T-helper 2 cell treated with Interferon-gamma antibody and Interleukin-4, amounts not matched to agents 100 ng/mL and 5 ng/mL, for 36 hours (primary cell): ENCODE data around the gene TRPV3. TPM values are rescaled to one million over a fixed set of nuclear protein-coding genes. Genes with fewer than 3 reads are reported as not detected.
"Not testable (repeated sequence)": the region's sequence is repeated elsewhere in the genome, so short reads cannot be mapped to it uniquely, and the experiment has no call there.

Experiments
- intact Hi-C: fragments of 100-400 bp; cut with micrococcal nuclease; formaldehyde crosslinking; loops from one replicate; pipeline ENCODE4 v1.15.1; 2023
- total RNA-seq: library from RNA; stranded (reverse); gene quantifications from 2 replicates; pipeline ENCODE4 v1.2.3, GENCODE V29; 2022

Gene TRPV3
- total RNA-seq, 1 donor from 2014 or later = 0.41 TPM

DNA sequence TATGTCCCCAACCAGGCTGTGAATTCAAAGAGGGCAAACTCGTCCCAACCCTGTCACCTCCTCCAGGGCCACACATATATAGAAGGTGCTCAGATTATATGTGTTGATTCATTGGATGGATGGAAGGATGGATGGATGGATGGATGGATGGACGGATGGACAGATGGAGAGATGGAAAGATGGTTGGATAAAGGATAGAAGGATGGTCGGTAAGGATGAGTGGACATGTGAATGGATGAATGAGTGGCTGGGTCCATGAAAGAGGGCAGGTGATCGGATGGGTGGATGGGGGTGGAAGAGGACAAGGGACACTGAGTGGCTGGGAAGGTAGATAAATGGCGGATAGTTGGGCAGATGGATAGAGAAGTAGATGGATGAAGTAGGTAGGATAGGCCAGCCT is 30.1 kb downstream of the TRPV3 start:
- intact Hi-C loops = no loop called here

DNA sequence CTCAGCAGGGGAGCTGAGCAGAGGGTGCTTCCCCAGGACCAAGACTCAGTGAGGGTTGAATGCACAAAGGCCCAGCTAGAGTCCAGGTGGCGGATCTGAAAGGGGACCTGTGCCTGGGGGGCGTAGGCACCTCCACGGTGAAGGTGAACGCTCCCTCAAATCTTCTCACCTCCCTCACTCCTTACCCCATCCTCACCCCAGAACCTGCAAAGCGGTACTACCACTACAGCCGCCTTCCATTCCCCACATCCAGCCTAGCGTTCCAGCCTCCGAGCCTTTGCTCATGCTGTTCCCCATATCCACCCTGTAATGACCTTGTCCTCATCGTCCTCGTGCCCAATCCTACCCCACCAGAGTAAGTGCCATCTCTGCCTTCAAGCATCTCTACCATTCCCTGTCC is 30.6 kb downstream of the TRPV3 start:
- intact Hi-C loops = no loop called here

DNA sequence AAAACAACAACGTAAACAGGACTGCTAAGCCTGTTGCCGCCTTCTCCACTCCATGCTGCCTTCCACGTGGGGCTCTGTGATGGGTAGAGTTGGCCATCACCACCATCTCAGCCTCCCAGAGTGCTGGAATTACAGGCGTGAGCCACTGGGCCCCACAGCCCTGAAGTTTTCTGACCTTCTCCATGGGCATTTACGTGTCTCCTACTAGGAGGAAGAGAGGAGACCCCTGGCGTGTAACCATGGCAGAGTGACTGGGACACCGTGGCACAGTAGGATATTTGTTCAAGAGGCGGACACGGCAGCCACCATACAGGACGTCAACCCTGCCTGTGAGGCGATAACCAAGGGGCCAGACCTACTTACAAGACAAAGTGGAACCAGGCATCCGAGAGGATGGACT is 31.1 kb downstream of the TRPV3 start:
- intact Hi-C loops = no loop called here

DNA sequence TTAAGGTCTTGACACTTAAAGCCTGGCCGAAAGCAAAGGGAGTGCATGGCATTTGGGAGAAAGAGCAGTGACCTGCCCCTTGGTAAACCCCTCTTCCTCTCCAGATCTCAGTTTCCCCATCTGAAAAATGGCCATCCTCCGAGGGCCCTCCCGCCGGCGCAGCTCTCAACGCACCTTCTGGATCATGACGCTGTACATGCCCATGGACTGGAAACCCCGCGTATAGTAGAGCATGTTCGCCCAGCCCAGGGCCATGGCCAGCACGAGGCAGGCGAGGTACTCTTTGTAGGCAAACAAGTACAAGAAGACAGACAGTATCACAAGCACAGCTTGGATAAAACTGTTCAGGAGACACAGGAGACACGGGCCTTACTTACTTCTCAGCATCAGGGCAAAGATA is 33.6 kb downstream of the TRPV3 start:
- intact Hi-C loops = no loop called here

DNA sequence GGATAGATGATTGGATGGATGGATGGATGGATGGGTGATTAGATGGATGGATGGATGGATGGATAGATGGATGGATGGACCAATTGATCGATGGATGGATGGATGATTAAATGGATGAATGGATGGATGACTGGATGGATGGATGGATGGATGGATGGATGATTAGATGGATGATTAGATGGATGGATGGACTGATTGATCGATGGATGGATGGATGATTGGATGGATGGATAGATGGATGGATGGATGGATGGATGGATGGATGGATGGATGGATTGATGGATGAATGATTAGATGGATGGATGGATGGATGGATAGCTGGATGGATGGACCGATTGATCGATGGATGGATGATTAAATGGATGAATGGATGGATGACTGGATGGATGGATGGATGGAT is 38.1 kb downstream of the TRPV3 start:
- intact Hi-C loops = not testable (repeated sequence)

DNA sequence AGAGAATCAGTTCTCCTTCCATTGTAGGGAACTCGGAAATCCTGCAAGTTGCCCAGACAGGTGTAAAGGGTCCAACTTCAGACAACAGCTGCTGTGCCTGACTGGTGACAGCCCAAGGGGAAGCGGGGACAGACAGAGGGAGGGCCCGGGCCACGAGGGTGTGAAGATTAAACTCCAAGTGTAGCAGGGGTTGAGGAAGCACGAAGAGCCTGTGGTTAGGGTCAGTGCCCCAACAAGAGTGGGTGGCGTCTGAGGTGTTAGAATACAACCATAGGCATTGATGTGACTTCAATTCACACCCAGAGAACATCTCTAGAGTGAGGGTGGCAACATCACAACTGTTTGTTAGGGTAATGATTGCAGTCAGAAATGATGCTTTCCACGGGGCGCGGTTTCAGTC is 42.7 kb downstream of the TRPV3 start:
- intact Hi-C loops = no loop called here

DNA sequence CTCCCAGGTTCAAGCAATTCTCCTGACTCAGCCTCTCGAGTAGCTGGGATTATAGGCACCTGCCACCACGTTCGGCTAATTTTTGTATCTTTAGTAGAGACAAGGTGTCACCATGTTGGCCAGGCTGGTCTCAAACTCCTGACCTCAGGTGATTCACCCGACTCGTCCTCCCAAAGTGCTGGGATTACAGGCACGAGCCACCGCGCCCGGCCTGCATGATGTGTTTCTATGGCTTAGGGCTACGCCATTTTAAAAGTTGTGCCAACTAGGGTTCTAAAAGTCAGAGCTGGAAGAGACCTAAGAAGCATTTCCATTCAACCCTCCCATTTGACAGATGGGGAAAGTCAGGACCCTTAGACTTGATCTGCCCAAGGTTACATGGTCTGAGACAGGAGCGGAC is 43.4 kb downstream of the TRPV3 start:
- intact Hi-C loops = not testable (repeated sequence)

DNA sequence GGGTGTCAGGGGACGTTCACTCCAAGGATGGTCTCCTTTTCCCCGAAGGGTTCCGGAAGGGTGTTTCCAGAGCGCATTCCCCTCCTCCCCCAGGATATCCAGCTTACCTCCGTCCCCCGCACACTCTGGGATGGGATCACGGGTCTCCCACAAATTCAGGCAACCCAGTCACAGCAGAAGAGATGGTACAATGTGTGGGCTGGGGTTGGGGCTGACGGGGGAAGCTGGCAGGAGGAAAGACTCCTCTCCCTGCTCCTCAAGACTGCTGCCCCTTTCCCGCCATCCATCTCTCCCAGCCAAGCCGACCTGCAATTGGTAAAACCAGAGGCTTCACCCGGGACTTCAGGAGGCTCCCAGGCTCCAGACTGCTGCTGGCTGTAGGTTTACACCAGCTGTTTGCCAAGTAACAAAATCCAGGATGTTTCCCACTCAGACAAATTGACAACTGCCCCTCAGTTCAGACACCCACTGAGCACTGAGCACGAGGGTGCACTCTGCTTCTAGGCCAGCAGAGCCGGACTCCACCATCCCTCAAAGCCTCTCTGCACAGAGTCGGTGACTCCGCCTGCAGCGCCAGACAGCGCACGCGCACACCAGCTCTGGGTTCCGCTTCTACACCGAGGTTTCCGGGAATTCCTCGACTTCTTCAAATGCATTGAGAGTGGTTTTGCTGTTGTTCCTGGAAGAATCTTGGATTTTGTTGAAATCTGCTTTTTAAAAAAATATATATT is 44.1 kb downstream of the TRPV3 start:
- intact Hi-C loops = no loop called here

DNA sequence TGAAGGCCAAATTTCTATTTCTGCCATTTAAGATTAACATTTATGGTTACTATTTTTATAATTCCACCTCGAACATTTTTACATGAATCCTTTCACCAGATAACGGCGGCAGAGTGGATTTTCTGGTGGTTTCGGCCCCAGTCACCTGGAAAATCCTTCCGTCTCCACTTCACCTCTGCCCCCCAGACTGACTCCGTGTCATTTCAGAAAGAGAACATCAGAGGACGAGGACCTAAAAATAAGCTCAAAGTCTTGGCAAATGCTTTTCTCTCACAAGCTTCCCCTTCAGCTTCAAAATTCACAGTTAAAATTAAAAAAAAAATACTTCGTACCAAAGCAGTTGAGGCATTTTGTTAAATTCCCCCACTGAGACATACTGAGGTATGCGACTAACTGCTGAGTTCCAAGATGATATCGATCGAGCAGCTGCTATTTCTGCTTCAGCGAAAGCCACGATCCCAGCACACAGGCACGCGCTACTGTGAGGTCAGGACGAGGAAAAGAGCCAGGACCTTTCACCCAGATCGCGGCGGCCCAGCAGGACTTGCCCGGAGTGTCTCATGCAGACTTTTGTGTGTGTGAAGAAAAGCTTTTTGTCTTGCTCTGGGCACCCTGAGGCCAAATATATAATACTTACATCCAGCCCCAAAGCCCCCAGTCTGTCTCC is 45.0 kb downstream of the TRPV3 start:
- intact Hi-C loops = no loop called here

DNA sequence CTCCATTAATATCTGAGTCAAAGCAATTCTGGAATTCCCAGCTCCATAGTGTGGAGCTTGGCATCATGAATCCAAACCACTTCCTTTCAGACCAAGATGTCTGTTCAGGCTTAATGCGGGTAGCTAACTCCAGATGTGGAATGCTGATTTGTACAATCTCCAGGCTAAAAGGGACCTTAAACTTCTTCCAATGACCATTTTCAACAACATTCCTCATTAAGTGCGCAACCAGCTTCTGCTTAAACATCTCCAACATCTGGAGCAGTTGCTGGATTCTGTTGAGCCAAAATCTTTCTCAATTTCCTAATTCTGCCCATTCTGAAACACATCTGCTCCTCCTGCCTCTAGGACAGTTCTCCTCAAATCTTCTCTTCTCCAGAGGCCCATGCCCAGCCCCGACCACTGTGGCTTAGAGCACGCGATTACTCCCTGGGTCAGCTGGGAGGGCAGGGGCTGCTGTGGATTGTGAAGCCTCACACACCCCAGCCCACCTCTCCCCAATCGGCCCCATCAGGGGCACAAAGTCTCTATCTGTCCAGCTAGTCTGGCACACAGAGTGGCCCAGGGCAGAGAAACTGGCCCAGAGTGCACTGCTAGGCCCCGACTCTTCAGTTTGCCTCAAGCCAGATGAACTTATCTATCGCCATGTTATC is 45.6 kb downstream of the TRPV3 start:
- intact Hi-C loops = no loop called here

DNA sequence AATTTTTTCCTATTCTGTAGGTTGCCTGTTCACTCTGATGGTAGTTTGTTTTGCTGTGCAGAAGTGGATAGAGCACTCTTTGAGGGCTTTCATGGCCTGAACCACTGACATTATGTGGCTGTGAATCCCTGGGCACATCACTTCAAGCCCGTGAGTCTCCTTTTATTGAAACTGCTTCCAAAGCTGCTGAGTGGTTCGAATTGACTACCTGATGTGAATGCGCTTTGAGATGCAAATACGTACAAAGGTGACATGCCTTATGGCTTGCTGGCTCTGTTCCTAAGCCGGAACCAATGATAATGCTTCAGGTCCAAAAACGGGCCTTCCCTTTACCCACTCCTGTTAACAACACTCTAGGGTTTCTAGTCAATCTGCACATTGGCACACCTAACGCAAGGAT is 47.5 kb downstream of the TRPV3 start:
- intact Hi-C loops = no loop called here

DNA sequence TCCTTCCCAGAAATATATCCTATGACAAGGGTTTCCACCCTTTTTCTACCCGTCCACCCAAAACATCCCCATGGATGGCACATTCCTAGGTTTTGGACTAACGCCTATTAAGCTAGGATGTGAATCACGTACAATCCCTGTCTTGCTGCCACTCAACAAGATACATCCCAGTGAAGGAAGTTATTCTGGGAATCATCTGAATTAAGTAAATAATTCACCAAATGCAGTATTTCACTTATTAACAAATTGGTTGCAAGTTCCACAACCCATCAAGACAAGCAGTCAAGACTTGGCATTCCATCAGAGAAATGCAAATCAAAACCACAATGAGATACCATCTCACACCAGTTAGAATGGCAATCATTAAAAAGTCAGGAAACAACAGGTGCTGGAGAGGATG is 49.7 kb downstream of the TRPV3 start:
- intact Hi-C loops = no loop called here

DNA sequence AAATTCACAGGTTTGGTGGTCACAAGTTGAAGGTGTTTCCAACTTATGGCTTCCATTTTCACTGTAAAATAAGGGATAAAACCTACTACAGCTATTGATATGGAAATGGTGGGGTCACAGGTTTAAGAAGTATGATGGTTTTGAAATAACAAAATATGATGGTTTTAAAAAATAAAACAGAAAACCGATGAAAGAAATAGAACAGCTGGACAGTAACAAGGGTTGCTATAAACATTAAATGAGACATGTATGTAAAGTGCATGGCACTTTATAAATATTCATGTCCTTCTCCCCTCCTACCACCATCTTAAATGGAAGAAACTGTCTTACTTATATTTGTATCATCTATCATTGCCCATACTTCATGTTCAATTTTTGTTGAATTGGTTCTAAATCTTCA is 50.5 kb downstream of the TRPV3 start:
- intact Hi-C loops = no loop called here

DNA sequence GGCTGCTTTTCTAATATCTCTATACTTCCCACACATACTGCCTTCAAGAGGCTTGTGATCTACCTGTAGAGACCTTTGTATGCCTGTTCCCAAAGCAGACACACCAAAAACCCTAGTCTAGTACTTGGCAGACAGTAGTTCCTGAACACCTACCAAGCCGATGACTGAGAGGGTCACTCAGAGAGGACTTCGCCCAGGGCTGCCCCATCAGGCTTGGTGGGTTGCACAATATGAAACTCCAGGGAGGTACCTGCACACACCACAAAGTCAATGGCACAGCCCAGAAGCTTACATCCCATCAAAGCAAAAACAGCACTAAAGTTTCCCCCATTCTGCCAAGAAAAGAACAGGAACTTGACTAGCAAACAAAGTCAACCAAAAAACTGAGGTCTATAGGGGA is 51.6 kb downstream of the TRPV3 start:
- intact Hi-C loops = no loop called here

DNA sequence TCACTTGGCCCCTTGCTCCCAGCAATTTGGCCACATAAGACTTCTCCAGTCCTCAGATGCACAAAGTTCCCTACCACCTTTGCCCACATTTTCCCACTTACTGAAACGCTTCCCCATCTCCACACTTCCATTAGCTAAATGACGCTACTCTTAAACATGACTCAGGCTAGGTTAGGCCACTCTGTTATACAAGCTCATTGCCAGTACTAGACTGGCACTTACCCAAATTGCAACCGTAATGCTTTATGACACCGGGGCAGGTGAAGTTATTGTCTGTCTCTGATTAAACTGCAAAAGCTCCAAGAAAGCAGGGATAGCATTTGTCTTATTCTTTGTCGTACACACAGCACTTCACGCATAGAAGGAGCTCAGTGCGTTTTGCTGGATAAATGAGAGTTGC is 52.6 kb downstream of the TRPV3 start:
- intact Hi-C loops = no loop called here

DNA sequence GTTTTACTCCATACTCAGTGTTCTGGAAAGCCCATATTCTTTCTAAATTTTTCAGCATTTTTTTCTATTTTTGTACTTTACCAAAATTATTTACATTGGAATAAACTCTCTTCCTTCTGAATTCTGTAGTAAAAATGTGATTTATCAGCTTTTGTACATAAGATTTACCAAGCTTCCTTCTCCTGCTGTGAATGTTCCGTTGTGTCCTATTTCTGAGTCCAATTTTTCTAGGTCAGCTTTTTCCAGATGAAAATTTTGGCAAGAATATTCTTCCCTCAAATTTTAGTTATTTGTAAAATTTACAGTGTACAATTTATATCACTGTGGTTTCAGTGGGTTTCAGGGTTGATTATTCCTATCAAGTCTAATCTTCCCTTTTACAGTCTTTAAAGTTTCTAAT is 54.3 kb downstream of the TRPV3 start:
- intact Hi-C loops = no loop called here

DNA sequence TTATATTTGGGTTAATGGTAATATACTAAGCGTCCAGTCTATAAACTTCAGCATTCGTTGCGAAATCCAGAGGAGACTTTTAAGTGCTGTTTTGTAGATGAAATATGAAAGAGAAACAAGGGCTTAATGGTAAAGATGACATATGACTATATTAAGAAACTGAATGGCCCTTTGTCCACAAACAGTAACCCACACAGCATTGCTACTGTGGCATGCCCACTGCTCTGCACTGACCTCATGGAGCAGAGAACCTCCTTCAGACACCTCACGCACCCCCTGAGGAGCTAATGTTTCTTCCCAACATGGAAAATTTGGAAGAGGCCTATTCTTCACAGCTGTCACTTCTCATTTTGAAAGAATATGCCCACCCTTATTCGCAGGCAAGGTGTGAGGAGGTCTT is 55.1 kb downstream of the TRPV3 start:
- intact Hi-C loops = no loop called here

DNA sequence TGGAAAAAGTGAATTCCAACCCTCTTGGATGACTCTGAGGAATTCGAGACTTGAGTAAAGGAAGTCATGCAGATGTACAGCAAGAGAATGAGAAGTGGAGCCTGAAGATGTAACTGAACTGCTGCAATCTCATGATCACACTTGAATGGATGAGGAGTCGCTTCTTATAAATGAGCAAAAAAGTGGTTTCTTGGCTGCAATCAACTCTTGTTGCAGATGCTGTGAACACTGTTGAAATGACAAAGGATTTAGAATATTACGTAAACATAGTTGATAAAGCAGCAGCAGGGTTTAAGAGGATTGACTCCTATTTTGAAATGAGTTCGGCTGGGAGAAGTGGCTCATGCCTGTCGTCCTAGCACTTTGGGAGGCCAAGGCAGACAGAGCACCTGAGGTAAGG is 56.3 kb downstream of the TRPV3 start:
- intact Hi-C loops = no loop called here

DNA sequence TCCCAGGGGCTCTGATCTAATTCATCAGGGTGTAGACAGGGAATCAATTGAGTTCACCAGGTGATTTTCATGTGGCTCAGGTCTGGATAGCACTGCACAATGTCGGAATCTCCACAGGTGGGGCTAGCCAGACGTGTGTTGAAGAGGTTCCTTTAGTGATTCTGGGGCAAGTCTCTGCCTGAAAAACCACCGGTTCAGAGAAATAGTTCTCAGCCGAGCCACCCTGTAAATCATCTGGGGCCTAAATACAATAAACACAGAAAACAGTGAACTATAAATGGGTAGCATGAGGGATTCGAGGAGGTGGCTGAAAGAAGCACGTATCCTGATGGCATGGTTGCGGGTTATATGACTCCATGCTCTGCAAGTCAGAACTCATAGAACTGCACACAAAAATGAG is 60.5 kb downstream of the TRPV3 start:
- intact Hi-C loops = no loop called here

DNA sequence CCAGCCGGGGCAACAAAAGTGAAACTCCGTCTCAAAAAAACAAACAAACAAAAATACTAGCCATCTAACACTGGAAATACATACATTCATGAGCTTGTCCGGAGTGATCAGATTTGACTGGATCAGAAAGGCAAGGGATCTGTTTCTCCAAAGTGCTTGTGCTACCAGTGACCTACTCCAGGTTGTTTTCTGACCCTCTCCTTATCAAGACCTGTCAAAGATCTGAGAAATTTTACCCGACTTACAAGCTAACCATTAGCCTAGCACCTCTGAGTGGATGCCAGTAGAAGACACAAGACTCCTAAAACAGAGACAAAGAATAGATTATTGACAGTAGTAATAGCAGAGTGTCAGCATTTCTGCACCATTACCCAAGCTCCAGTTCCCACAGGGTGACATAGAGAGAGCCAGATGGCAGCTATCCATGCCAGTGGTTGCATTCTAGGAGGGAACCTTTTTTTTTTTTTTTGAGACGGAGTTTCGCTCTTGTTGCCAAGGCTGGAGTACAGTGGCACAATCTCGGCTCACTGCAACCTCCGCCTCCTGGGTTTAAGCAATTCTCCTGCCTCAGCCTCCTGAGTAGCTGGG is 72.0 kb downstream of the TRPV3 start:
- intact Hi-C loops = no loop called here

DNA sequence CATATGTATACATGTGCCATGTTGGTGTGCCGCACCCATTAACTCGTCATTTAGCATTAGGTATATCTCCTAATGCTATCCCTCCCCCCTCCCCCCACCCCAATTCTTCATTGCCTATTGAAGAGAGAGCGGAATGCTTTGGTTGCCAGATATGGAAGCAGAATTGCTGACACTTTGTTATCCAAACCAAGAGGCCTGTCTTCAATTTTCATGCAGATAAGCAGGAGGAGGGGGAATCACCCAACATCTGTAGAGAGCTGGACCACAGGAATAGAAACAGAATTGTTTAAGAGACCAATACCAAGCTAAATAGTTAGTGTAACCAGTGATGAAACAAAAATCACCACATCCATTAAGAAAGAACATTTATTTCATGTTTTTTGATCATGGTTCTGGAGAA is 74.8 kb downstream of the TRPV3 start:
- intact Hi-C loops = no loop called here

DNA sequence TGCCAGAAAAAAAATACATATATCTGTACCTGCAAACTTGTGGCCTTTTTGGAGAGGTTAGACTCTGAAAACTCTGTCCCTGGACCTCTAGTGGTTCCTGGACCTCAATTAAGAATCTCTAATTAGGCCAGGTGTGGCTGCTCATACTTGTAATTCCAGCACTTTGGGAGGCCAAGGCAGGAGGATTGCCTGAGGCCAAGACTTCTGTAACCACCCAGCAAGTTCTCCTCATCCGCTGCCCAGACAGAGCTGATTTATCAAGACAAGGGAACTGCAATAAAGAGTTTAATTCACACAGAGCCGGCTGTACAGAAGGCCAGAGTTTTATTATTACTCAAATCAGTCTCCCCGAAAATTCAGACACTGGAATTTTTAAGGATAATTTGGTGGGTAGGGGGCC is 77.6 kb downstream of the TRPV3 start:
- intact Hi-C loops = no loop called here
